NCI-H748 treated with DMSO at 0.1 percent for 48 hours (cell line): Measurements from ENCODE around the gene TTC34.
A peak's percentile ranks its signal among the peaks of the same experiment; 100 is the strongest.

Experiments
- DNase-seq: peaks from one replicate; lab custom pipeline; 2025; lab: John Stamatoyannopoulos, UW

The TTC34 gene

DNA sequence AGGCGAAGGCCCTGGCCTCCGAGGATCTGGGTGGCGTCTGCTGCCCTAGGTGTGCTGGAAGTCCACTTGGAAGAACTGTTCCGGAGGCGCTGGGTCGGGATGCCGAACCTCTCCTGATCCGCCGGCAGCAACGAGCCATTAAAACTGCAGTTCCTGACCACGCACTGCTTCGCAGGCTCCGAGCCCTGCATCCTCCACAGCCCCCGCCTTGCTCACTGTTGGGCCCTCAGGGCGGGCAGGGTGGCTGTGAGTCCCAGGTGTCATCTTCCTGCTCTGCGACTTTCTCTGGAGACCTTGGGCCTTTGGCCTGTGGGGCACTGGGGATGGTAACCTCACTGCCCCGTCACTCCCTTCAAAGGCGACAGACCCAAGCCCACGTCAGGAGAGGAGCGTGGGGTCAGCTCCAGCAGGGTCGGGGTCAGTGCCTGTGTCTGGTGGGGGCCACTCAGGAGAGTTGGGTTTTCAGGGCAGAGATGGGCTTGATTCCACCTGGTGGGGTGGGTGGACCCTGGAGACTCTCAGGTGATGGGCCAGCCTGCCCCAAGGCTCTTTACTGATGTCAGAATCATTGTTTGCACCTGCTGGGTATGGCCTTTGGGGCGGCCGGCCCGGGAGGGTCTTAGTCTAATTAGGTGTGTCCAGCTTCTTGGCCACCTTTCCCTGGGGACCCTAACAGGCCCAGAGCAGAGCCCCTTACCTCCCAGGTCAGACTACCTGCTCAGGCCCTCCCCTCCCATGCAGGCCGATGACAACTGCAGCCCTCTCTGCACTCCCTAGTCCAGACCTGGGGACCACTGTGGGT is 211.9 kb downstream of the TTC34 start:
- no peak for DNase-seq

DNA sequence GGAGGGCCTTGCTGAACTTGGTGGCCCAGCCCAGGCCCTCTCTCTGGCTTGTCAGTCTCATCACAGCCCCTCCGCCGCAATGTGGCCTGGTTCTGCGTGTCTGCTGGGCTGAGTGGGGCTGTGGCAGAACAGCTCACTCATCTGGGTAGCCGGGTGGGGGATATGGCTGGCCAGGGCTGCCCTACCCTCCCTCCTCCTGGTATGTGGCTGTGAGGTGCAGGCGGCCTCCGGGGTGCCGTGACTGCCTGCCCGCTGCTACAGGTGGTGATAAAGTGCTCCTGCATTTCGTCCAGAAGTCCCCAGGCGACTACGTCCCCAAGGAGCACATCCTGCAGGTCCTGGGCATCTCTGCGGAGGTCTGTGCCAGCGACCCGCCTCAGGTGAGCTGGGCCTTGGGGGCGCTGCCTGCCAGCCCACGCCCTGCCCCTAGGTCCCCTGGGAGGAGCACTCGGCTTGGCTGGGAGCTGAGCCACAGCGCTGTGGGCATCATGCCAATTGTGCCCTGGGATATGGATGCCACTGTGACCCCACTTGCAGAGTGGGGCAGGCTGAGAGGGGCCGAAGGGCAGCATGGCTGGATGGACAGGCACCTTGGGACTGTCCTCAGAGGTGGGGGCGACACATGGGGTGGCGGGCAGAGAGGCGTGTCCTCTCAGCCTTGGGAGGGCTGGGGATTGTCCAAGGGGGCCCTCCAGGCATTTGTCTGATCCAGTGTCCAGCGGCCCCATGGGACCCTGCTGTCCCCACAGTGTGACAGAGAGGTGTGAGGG is 212.6 kb downstream of the TTC34 start:
- DNase-seq: no peak

DNA sequence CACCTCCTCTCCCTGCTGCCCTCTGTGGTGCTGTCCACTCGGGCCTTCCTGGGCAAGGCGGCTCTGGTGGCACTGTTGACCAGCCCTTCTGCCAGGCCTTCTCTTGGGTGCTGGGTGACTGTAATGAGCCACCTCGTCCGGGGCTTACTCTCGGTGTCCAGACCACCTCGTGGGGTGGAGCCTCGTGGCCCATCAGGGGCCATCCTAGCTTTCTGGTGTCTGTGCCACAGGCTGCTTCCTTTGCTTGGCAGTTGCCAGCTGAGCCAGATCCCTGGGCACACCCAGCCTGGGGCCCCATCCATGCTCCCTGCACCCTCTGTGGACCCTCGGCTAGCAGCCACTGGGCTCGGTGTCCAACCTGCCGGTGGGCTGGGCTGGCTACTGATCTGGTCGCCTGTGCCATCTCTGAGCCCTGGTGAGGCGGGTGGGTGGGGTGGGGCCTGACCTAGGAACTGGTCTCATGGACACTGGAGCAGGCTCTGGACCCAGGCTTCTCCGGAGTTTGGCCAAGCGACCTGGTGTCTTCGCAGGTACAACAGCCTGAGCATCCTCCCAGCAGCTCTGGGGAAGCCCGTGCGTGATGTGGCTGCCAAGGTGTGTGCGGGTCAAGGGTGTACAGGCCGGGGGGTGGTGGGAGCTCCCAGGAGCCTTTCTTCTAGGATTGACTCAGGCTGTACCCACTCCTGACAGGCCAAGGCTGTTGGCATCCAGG is 213.5 kb downstream of the TTC34 start:
- no peak for DNase-seq

DNA sequence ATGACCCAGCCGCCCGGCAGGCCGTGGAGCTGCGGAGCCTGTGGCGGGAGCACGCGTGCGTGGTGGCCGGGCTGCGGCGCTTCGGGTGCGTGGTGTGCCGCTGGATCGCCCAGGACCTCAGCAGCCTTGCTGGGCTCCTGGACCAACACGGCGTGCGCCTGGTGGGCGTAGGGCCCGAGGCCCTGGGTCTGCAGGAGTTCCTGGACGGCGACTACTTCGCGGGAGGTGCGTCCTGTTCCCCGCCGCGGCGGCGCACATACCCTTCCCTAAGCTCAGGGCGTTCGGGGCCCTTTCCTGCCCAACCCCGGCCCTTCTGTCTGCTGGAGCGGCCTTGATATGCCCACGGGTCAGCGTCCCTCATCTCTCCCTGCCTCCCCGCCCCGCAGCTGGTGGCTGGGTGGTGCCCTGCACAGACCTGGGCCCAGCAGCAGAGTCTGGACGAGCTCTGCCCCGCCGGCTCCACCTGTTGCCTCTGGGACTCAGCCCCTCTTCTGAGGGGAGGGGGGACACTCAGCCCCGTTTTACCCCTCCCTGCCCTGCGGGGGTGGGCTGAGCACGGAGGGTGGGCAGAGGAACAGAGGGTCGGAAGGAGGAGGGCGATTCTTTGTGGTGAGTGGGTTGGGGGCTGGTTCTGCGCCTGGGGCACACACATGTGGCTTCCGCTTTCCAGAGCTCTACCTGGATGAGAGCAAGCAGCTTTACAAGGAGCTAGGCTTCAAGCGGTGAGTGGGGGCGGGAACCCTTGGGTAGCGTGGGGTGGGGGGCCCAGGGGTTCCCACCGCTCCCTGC is 214.2 kb downstream of the TTC34 start:
- no peak for DNase-seq

DNA sequence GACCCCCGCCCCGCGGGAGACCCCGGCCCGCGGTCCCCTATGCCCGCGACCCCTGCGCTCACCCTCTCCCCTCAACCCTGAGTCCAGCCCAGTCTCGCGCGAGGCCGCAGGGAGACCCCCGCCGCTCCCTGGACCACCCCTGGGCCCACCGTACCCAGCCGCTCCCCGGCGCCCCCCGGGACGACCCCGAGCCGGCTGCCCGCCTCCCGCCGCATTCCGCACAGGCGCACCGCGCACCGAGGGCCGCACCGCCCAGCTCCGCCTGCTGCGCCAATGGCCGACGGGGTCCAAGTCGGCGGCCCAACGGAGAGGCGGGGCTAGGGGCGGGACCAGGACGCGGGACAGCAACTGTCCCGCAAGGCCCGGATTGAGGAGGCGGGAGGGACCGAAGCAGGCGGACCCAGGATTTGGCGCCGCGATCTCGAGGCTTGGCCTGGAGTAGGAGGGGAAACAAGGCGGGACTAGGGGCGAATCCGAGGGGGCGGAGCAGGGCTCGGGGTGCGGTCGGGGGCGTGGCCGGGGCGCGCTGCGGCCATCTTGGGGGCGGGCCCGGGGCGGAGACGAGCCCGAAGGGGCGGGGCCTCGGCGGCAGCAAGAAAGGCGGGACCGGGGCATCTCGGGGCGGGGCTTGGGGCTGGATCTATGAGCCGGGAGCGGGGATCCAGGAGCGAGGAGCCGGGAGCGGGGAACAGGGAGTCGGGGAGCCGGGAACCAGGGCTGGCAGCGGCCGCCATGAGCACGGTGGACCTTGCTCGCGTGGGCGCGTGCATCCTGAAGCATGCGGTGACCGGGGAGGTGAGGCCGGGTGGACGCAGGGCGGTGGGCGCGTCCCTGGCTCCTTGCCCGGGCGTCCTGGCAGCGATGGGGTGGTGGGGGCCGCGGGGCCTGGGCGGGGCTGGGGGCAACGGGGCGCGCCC is 215.1 kb downstream of the TTC34 start, which contains the start of gene PRXL2B:
Gene PRXL2B (plus strand): TSS at position 624 of the 917 bp plus-strand sequence. CDS start 109 bp downstream, at position 733.
- peak; percentile 89 for DNase-seq
